ENCODE data around the gene IFITM2.
A peak's percentile ranks its signal among the peaks of the same experiment; 100 is the strongest.

Gene IFITM2

DNA sequence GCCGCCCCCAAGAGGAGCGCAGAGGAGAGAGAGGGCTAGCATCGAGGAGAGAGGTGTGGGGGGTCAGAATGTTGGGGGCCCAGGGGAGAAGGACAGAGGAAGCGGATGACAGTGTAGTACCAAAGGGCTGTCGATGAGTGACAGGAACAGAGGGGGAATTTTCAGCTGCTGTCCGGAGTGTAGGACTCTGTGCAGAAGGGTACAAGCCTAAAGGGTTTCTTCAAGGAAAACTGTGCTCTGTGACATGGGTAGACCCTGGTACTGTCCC lies 34.8 kb upstream of the IFITM2 start:
- no peak for TF ChIP-seq EGR1 (IDR thresholded peaks at IDR 0.05)
- no peak for TF ChIP-seq CREB1 (IDR thresholded peaks at IDR 0.05; ENCODE audit: low read depth)
- TF ChIP-seq, protein P1, sequence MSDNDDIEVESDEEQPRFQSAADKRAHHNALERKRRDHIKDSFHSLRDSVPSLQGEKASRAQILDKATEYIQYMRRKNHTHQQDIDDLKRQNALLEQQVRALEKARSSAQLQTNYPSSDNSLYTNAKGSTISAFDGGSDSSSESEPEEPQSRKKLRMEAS (IDR thresholded peaks at IDR 0.05) = no peak
- no peak for TF ChIP-seq RAD21 (IDR thresholded peaks at IDR 0.05; ENCODE audit: low read depth)
- no peak for TF ChIP-seq TEAD4 (IDR thresholded peaks at IDR 0.05)
- TF ChIP-seq CEBPB (IDR thresholded peaks at IDR 0.05) = no peak
- TF ChIP-seq TCF12 (IDR thresholded peaks at IDR 0.05; ENCODE audit: low read depth) = no peak
- no peak for TF ChIP-seq EP300 (IDR thresholded peaks at IDR 0.05; ENCODE audit: borderline replicate concordance)
- no peak for TF ChIP-seq FOXM1 (IDR thresholded peaks at IDR 0.05; ENCODE audit: borderline replicate concordance, low read depth)
- TF ChIP-seq ZBTB7A (IDR thresholded peaks at IDR 0.05; ENCODE audit: low read depth) = no peak
- no peak for TF ChIP-seq NFIC (IDR thresholded peaks at IDR 0.05)

DNA sequence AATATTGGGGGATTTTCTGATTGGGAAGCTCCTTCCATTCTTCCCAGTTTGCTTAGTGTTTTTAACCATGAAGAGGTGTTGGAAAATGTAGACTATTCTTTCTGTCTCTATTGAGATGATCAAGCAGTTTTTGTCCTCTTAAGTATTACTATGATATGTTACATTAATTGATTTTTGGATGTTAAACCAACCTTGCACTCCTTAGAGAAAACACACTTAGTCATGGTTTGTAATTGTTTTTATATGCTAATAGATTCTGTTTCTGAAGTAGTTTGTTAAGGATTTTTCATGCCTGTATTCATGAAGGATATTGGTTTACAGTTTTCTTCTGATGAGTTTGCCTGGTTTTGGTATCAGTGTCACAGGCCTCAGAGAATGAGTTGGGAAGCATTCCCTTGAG lies 31.4 kb upstream of the IFITM2 start:
- TF ChIP-seq TEAD4 (IDR thresholded peaks at IDR 0.05) (no peak), ZBTB7A (IDR thresholded peaks at IDR 0.05; ENCODE audit: low read depth) (no peak), EP300 (IDR thresholded peaks at IDR 0.05; ENCODE audit: borderline replicate concordance) (no peak), TCF12 (IDR thresholded peaks at IDR 0.05; ENCODE audit: low read depth) (no peak)
- TF ChIP-seq, protein P2, sequence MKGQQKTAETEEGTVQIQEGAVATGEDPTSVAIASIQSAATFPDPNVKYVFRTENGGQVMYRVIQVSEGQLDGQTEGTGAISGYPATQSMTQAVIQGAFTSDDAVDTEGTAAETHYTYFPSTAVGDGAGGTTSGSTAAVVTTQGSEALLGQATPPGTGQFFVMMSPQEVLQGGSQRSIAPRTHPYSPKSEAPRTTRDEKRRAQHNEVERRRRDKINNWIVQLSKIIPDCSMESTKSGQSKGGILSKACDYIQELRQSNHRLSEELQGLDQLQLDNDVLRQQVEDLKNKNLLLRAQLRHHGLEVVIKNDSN (IDR thresholded peaks at IDR 0.05) = no peak
- TF ChIP-seq, protein P3, sequence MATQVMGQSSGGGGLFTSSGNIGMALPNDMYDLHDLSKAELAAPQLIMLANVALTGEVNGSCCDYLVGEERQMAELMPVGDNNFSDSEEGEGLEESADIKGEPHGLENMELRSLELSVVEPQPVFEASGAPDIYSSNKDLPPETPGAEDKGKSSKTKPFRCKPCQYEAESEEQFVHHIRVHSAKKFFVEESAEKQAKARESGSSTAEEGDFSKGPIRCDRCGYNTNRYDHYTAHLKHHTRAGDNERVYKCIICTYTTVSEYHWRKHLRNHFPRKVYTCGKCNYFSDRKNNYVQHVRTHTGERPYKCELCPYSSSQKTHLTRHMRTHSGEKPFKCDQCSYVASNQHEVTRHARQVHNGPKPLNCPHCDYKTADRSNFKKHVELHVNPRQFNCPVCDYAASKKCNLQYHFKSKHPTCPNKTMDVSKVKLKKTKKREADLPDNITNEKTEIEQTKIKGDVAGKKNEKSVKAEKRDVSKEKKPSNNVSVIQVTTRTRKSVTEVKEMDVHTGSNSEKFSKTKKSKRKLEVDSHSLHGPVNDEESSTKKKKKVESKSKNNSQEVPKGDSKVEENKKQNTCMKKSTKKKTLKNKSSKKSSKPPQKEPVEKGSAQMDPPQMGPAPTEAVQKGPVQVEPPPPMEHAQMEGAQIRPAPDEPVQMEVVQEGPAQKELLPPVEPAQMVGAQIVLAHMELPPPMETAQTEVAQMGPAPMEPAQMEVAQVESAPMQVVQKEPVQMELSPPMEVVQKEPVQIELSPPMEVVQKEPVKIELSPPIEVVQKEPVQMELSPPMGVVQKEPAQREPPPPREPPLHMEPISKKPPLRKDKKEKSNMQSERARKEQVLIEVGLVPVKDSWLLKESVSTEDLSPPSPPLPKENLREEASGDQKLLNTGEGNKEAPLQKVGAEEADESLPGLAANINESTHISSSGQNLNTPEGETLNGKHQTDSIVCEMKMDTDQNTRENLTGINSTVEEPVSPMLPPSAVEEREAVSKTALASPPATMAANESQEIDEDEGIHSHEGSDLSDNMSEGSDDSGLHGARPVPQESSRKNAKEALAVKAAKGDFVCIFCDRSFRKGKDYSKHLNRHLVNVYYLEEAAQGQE (IDR thresholded peaks at IDR 0.05; ENCODE audit: low read depth) = no peak

DNA sequence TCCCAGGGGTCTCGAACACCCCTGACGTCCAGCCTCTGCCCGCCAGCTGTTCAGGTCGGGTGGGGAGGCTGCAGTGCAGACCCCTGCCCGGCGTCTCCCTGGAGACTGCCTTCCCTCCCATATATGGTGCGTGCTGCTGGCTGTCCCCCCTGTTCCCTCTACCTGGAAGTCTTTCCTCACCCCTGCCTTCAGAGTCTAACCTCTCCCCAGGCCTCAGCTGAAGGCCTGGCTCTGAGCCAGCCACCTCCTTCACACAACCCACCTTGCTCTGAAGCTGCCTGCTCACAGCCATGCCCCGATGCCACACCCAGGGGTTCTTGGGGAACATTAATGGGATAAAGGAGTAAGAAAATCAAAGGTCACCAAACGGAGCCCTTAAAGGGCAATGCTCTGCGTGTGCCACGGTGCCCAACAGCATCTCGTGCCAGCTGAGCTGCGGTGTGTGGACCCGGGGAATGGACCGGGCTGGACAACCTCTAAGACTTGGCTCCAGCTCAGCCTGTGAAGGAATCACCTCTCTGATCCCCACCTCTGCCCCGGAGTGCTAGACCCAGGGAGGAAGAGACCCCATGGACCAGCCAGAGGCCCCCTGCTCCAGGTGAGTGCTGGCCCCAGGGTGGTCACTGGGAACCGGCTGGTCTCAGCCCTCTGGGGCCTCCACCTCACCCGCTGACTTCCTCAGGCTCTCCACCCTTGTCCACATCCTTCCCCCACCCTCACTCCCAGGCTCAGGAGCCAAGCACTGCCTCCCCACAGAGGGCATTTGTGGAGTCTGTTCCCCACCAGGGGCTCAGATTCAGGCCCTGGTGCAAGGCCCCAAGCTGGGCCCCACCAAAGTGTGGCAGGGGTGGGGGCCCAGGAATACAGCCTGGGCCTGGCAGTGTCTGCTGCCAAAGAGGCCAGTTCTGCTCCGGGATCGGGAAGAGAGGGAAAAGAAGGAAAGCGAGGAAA lies 29.3 kb upstream of the IFITM2 start, which contains the start of gene NLRP6:
Gene NLRP6, plus strand, starts transcription at position 407 of the 951 bp plus-strand sequence. Its CDS starts 163 bp downstream, at position 570.
- no peak for TF ChIP-seq EP300 (IDR thresholded peaks at IDR 0.05; ENCODE audit: borderline replicate concordance)
- TF ChIP-seq TAF1 (IDR thresholded peaks at IDR 0.05; ENCODE audit: low read depth) = no peak
- no peak for TF ChIP-seq NFIC (IDR thresholded peaks at IDR 0.05)
- TF ChIP-seq TCF12 (IDR thresholded peaks at IDR 0.05; ENCODE audit: low read depth) = no peak
- TF ChIP-seq, protein P2 (IDR thresholded peaks at IDR 0.05) = no peak
- TF ChIP-seq EGR1 (IDR thresholded peaks at IDR 0.05) = no peak
- no peak for TF ChIP-seq YY1 (IDR thresholded peaks at IDR 0.05; ENCODE audit: low read depth)
- no peak for TF ChIP-seq ZBTB7A (IDR thresholded peaks at IDR 0.05; ENCODE audit: low read depth)
- no peak for TF ChIP-seq TEAD4 (IDR thresholded peaks at IDR 0.05)
- TF ChIP-seq CREB1 (IDR thresholded peaks at IDR 0.05; ENCODE audit: low read depth) = no peak
- TF ChIP-seq, protein P3 (IDR thresholded peaks at IDR 0.05; ENCODE audit: low read depth) = no peak
- TF ChIP-seq CEBPB (IDR thresholded peaks at IDR 0.05) = no peak
- no peak for TF ChIP-seq FOXM1 (IDR thresholded peaks at IDR 0.05; ENCODE audit: borderline replicate concordance, low read depth)
- TF ChIP-seq, protein P1 (IDR thresholded peaks at IDR 0.05) = no peak
- TF ChIP-seq RAD21 (IDR thresholded peaks at IDR 0.05; ENCODE audit: low read depth) = no peak

DNA sequence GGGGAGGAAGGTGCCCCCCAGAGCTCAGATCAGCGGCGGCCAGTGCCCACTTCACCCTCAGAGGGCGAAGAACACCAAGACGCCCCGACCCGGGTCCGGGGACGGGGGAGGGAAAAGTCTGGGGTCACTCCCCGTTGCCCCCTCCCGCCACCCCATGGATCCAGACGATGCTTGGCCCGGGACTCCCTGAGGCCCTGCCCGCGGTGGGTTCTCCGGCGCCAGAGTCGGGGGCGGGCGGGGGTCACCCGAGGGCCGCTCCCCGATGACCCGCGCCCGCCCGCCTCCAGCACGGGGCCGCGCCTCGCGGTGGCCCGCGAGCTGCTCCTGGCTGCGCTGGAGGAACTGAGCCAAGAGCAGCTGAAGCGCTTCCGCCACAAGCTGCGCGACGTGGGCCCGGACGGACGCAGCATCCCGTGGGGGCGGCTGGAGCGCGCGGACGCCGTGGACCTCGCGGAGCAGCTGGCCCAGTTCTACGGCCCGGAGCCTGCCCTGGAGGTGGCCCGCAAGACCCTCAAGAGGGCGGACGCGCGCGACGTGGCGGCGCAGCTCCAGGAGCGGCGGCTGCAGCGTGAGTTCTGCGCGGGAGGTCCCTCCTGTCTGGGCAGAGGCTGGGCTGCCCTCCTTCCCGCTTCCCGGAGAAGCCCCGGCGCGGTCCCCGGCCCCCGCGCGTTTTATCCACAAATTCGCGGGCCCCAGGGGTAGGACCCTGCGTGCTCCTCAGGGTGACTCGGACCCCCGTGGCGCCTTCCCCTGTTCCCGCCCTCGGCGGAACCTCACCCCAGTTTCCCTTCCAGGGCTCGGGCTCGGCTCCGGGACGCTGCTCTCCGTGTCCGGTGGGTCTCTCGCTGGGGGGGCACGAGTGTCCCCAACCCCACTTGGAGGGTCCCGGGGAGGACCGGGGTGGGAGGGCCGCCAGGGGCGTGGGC lies 28.3 kb upstream of the IFITM2 start:
- peak; percentile 60; the same call in 1 of the 2 replicates for TF ChIP-seq ZBTB7A (IDR thresholded peaks at IDR 0.05; ENCODE audit: low read depth)
- TF ChIP-seq, protein P3 (IDR thresholded peaks at IDR 0.05; ENCODE audit: low read depth) = no peak
